Measurements from ENCODE around the gene CAMSAP2. TPM values are rescaled to one million over a fixed set of nuclear protein-coding genes. Genes with fewer than 3 reads are reported as not detected.

The CAMSAP2 gene
- polyA plus RNA-seq, 5 donors = 31.2 to 59.7 (median 50.9) TPM

DNA sequence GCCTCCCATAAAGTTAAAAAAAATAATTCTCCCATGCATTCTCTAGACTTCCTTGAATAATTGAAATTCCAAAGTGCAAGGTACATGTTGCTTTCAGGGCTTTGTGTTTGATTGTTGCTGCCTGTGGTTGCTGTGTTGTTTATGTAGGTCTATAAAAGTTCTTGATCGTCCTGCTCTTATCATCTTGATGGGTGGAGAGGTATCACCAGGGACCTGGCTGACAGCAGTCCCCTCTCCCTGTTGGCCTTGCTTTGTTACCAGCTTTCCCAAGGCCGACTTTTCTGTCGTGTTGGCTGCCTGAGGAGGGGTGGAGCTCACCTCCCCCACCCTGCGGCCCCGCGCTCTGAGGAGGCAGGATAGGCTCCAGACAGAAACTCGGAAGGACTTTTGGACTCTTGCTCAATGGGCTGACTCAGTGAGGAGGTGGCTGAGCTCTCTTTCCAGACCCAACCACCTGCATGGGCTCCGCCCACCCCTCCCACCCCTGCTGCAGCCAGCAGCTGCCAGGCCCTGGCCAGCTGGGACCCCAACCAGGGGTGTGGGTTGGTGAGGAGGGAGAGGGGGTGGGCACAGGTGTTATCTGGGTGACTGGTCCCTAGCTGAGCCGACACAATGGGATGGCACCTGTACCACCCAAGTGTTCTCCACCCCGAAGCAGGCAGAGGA, 158.0 kb downstream of the CAMSAP2 start:
- DNase-seq = no peak

- no peak for DNase-seq
These were observed 158.6 kb downstream of the CAMSAP2 start for GRCh38 chr1:200897259-200897658.

- DNase-seq = no peak
These were observed 160.3 kb downstream of the CAMSAP2 start for GRCh38 chr1:200899015-200899386.

GRCh38 chr1:200899451-200899915, 160.8 kb downstream of the CAMSAP2 start:
- no peak for DNase-seq

GRCh38 chr1:200899954-200900867, 161.5 kb downstream of the CAMSAP2 start:
- DNase-seq = no peak

DNA sequence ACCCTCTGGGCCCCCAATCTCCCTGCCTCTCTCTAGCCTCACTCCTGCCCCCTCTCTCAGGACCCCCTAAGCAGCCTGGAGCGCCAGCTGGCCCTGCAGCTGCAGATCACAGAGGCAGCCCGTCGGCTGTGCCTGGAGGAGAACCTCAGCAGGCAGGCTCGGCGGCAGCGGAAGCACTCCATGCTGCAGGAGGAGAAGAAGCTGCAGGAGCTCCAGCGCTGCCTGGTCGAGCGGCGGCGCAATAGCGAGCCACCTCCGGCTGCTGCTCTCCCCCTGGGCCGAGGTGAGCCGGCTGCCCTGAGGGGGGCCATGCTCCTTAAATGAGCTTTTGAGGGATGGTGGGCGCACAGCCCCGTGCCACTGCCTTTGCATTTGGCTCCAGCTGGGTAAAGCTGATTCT, 162.2 kb downstream of the CAMSAP2 start:
- no peak for DNase-seq

DNA sequence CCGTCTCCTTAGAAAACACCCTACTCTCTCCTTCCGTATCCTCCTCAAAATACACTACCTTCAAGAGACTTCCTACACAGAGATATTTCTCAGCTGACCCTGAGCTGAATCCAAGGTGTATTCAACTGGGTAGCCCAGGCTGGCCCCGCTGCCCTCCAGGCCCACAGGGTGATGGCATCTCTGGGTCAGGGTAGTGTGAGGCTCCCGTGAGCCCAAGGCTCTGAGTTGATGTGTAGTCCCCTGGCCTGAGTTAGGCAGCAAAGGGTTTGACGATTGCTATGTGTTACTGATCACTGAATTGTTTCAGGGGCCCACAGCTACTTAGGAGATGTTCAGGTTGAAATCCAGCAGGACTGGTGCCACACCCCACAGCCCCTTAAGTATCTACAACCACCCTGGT, 162.7 kb downstream of the CAMSAP2 start:
- no peak for DNase-seq

DNA sequence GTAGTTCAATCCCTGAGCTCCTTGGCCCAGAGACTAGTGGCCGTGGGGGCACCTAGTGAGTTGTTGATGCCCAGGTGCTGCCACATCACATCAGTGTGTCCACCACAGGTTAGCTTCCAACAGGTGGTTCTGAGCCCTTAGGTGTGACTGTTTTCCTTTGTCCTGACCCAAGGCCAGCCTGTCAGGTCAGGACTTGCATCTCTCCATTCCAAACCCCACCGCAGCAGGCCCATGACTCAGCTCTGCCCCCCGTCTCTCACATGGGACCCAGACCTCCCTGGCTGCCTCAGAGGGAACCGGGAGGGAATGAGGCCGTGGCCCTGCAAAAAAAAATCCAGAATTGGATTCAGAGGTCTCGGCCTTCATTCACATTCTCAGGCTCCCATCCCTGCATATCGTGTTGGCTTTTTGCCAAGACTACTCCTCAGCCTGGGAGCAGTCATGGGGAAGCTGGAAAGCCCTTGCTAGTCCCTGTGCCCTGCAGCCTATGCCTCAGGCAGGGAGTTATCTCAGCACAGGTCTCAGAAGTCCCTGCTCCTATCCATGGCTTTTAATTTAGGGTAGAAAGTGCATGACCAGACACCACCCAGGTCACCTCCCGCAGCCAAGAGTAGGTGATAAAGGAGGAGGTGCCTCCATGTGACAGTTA, 163.2 kb downstream of the CAMSAP2 start:
- DNase-seq = no peak

DNA sequence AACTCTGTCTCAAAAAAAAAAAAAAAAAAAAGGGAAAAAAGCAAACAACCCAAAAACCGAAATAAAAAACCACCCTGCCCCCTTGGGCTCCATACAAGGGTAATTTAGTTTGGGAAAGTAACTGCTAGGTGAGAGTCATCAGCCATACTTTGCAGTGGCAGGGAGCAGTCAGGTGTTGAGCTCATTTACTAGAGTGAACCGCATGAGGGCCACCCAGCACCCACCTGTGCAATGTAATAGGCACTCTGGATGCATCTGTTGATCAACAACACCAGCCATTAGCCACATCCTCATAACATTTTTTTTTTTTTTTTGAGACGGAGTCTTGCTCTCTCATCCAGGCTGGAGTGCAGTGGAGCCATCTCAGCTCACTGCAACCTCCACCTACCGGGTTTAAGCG, 165.1 kb downstream of the CAMSAP2 start:
- DNase-seq = no peak

- no peak for DNase-seq
These were observed 166.1 kb downstream of the CAMSAP2 start for GRCh38 chr1:200904772-200905171.

DNA sequence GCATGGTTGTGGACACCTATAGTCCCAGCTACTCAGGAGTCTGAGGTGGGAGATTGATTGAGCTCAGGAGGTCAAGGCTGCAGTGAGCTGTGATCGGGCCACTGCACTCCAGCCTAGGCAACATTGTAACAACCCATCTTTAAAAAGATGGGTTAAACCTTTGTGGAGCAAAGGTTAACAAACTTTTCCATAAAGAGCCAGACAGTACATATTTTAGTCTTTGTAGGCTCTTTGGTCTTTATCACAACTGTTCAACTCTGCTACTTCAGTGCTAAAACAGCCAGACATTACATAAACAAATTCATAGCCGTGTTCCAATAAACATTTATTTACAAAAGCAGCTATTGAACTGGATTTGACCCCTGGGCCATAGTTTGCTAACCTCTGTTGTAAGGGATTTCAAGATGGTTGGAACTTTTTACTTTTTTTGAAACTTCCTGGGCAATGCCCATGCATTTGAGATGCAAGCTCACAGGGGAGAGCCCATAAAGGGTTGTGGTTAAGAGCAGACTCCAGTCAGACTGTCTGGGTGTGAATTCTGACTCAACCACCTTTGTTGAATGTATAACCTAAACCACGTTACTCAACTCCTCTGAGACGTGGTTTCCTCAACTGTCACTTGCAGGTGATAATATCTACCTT, 166.8 kb downstream of the CAMSAP2 start:
- DNase-seq = no peak

DNA sequence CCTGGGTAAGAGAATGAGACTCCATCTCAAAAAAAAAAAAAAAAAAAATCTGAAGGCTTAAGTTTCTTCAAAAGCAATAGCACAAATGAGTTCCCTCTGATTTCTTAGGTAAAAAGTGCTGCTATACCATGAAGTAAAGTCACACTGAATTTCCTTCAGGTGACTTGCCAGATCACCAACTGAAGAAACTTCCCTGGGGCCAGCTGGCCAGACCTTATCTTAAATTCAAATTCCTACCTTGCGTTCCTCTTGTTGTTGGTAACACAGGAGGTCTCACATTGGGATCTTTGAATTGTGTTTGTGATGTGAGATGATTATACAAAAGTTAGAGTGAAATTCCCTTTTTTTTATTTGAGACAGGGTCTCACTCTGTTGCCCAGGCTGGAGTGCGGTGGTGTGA, 167.8 kb downstream of the CAMSAP2 start:
- no peak for DNase-seq

DNA sequence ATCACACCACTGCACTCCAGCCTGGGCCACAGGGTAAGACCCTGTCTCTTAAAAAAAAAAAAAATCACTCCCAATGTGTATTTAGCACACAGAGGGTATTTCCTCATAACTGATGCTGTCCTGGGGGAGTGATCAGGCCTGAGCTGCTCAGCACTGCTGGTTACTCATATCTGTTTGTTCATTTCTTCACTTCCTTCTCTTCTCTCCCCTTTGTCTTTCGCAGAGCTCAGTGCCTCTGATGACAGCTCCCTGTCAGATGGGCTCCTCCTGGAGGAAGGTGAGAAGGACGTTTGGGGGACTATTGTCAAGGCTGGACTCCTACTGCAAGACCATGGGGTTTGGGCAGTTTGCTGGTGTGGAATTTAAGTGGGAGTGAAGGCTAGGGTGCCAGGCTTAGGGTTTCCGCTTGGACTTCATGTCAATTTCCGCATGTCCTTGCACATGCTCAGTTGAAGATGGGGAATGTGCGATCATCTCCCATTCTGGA, 169.0 kb downstream of the CAMSAP2 start:
- no peak for DNase-seq

- DNase-seq = no peak
These were observed 169.6 kb downstream of the CAMSAP2 start for GRCh38 chr1:200908191-200908868.

DNA sequence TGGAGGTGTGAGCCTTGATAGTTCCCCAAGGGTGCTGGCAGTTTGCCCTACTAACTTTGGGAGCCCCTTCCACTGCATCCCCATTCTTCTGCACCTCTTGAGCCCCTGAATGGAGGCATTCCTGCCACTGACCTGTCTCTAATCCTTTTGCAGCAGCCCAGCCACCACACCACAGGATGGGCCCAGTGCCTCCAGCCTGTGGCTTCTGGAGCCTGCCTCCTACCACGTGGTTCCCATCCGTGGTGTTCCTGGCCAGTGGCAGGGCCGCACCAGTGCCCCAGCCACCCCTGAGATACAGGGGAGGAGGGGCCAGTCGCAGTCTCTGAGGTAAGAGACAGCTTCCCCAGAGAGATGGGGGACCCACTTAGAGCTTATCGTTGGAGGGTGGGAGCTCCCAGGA, 170.4 kb downstream of the CAMSAP2 start:
- no peak for DNase-seq

GRCh38 chr1:200909757-200910239, 171.1 kb downstream of the CAMSAP2 start:
- no peak for DNase-seq

Other genes with a start within 250 kb of the CAMSAP2 start
- gene KIF14, start 118.1 kb upstream of the CAMSAP2 start, polyA plus RNA-seq (ENCODE audit: insufficient read depth in 1 of 5, insufficient read length in 5 of 5, low replicate concordance in 1 of 5) = 10 to 100 TPM in 1 of 5 donors, 1 to 10 TPM in 4; 3.4 to 15.6 (median 7.8) TPM
- gene DDX59, start 69.0 kb upstream of the CAMSAP2 start, polyA plus RNA-seq (ENCODE audit: insufficient read depth in 1 of 5, insufficient read length in 5 of 5, low replicate concordance in 1 of 5) = 10 to 100 TPM; 24.8 to 39.2 (median 32.1) TPM
- gene GPR25, start 134.1 kb downstream of the CAMSAP2 start, polyA plus RNA-seq (ENCODE audit: insufficient read depth in 1 of 5, insufficient read length in 5 of 5, low replicate concordance in 1 of 5) = not detected
- gene INAVA, start 156.0 kb downstream of the CAMSAP2 start, polyA plus RNA-seq (ENCODE audit: insufficient read depth in 1 of 5, insufficient read length in 5 of 5, low replicate concordance in 1 of 5) = 10 to 100 TPM; 16.8 to 25.7 (median 20.8) TPM